Dendritic cell treated with granulocyte-macrophage colony-stimulating factor and Interleukin-4, amounts not matched to agents 40 ng/mL and 50 ng/mL, for 4 days (primary cell): Measurements from ENCODE around the gene SLC4A9.

ENCODE experiments used
- H3K27ac Mint-ChIP-seq: one replicate; pipeline ENCODE4 v1.8.0; 2022; ENCODE audit warnings: mild to moderate bottlenecking, mixed read lengths
- H3K27me3 Mint-ChIP-seq: one replicate; pipeline ENCODE4 v1.8.0; 2022; ENCODE audit warnings: mild to moderate bottlenecking, mixed read lengths
- H3K36me3 Mint-ChIP-seq: one replicate; pipeline ENCODE4 v1.8.0; 2022; ENCODE audit warnings: low read depth, mixed read lengths
- H3K4me1 Mint-ChIP-seq: one replicate; pipeline ENCODE4 v1.8.0; 2022; ENCODE audit warnings: low read depth, mixed read lengths
- H3K4me3 Mint-ChIP-seq: one replicate; pipeline ENCODE4 v1.8.0; 2022; ENCODE audit warnings: mild to moderate bottlenecking, moderate library complexity, mixed read lengths
- H3K9me3 Mint-ChIP-seq: one replicate; pipeline ENCODE4 v1.8.0; 2022; ENCODE audit warnings: mixed read lengths
- intact Hi-C: fragments of 100-400 bp; cut with micrococcal nuclease; formaldehyde crosslinking; loops from one replicate; pipeline ENCODE4 v1.15.0; 2022

SLC4A9 gene

GRCh38 chr5:140360101-140360500 lies at the start of gene SLC4A9:
TSS of gene SLC4A9 (plus strand) at chr5:140360194. CDS start at chr5:140360237, 43 bp downstream.
- intact Hi-C loops = no loop called here
- H3K9me3 Mint-ChIP-seq = no peaks in the 10 kb centered on the region

GRCh38 chr5:140310434-140310833 lies 49.6 kb upstream of the SLC4A9 start:
- Mint-ChIP-seq H3K9me3 (no peaks in the 10 kb centered on the region), H3K4me3 (no peak overlapping the region), H3K27me3 (peaks cover 2% of the 10 kb centered on the region), H3K4me1 (peaks cover 36% of the 10 kb centered on the region), H3K27ac (no peak overlapping the region), H3K36me3 (no peaks in the 10 kb centered on the region)
- intact Hi-C loops = no loop called here

More at GRCh38 chr5:140360101-140360500, at the start of gene SLC4A9:
- no peak within 1 kb of the TSS for H3K4me3 Mint-ChIP-seq
- H3K27ac Mint-ChIP-seq = no peak within 1 kb of the TSS
- H3K36me3 Mint-ChIP-seq = no peaks in the 10 kb centered on the region
- peaks cover 12% of the 10 kb centered on the region for H3K27me3 Mint-ChIP-seq
- peaks cover 24% of the 10 kb centered on the region for H3K4me1 Mint-ChIP-seq

GRCh38 chr5:140311011-140311467 lies 49.0 kb upstream of the SLC4A9 start:
- H3K36me3 Mint-ChIP-seq = no peaks in the 10 kb centered on the region
- no peaks in the 10 kb centered on the region for H3K9me3 Mint-ChIP-seq
- H3K4me1 Mint-ChIP-seq = peaks cover 36% of the 10 kb centered on the region
- intact Hi-C loops = no loop called here
- H3K4me3 Mint-ChIP-seq = no peak overlapping the region
- no peak overlapping the region for H3K27ac Mint-ChIP-seq
- peaks cover 2% of the 10 kb centered on the region for H3K27me3 Mint-ChIP-seq

GRCh38 chr5:140312067-140312790 lies 47.8 kb upstream of the SLC4A9 start:
- peaks cover 31% of the 10 kb centered on the region for H3K4me1 Mint-ChIP-seq
- no peaks in the 10 kb centered on the region for H3K9me3 Mint-ChIP-seq
- peaks cover 2% of the 10 kb centered on the region for H3K27me3 Mint-ChIP-seq
- peak overlapping the region; percentile 50 for H3K27ac Mint-ChIP-seq
- no peaks in the 10 kb centered on the region for H3K36me3 Mint-ChIP-seq
- intact Hi-C loops = no loop called here
- no peak overlapping the region for H3K4me3 Mint-ChIP-seq

- intact Hi-C loops = no loop called here
- no peak overlapping the region for H3K4me3 Mint-ChIP-seq
- H3K9me3 Mint-ChIP-seq = no peaks in the 10 kb centered on the region
Observed at GRCh38 chr5:140312791-140313189, 47.2 kb upstream of the SLC4A9 start.

GRCh38 chr5:140317859-140318258 lies 42.1 kb upstream of the SLC4A9 start:
- no peaks in the 10 kb centered on the region for H3K36me3 Mint-ChIP-seq
- H3K4me1 Mint-ChIP-seq = peaks cover 40% of the 10 kb centered on the region
- intact Hi-C loops = no loop called here
- no peak overlapping the region for H3K27ac Mint-ChIP-seq
- H3K4me3 Mint-ChIP-seq = no peak overlapping the region
- peaks cover 2% of the 10 kb centered on the region for H3K27me3 Mint-ChIP-seq
- H3K9me3 Mint-ChIP-seq = peaks cover 5% of the 10 kb centered on the region

More at GRCh38 chr5:140312791-140313189, 47.2 kb upstream of the SLC4A9 start:
- H3K36me3 Mint-ChIP-seq = no peaks in the 10 kb centered on the region
- peaks cover 2% of the 10 kb centered on the region for H3K27me3 Mint-ChIP-seq
- H3K27ac Mint-ChIP-seq = peak overlapping the region; percentile 43
- H3K4me1 Mint-ChIP-seq = peaks cover 31% of the 10 kb centered on the region

GRCh38 chr5:140318792-140319191 lies 41.2 kb upstream of the SLC4A9 start:
- intact Hi-C loops = no loop called here
- Mint-ChIP-seq H3K36me3 (no peaks in the 10 kb centered on the region), H3K27ac (peak overlapping the region; percentile 54)

GRCh38 chr5:140319833-140320232 lies 40.2 kb upstream of the SLC4A9 start:
- H3K4me3 Mint-ChIP-seq = no peak overlapping the region
- intact Hi-C loops = no loop called here
- no peaks in the 10 kb centered on the region for H3K27me3 Mint-ChIP-seq
- H3K4me1 Mint-ChIP-seq = peaks cover 58% of the 10 kb centered on the region
- H3K27ac Mint-ChIP-seq = peak overlapping the region; percentile 54
- H3K9me3 Mint-ChIP-seq = peaks cover 5% of the 10 kb centered on the region
- no peaks in the 10 kb centered on the region for H3K36me3 Mint-ChIP-seq

More at GRCh38 chr5:140318792-140319191, 41.2 kb upstream of the SLC4A9 start:
- Mint-ChIP-seq H3K9me3 (peaks cover 5% of the 10 kb centered on the region), H3K4me1 (peaks cover 47% of the 10 kb centered on the region), H3K27me3 (no peaks in the 10 kb centered on the region), H3K4me3 (no peak overlapping the region)

GRCh38 chr5:140321796-140322195 lies 38.2 kb upstream of the SLC4A9 start:
- H3K36me3 Mint-ChIP-seq = no peaks in the 10 kb centered on the region
- no peaks in the 10 kb centered on the region for H3K27me3 Mint-ChIP-seq
- H3K27ac Mint-ChIP-seq = peak overlapping the region; percentile 79
- H3K4me3 Mint-ChIP-seq = peak overlapping the region; percentile 33
- intact Hi-C loops = no loop called here
- peaks cover 70% of the 10 kb centered on the region for H3K4me1 Mint-ChIP-seq
- peaks cover 5% of the 10 kb centered on the region for H3K9me3 Mint-ChIP-seq

GRCh38 chr5:140322751-140323731 lies 37.0 kb upstream of the SLC4A9 start:
- H3K9me3 Mint-ChIP-seq = peaks cover 5% of the 10 kb centered on the region
- H3K27me3 Mint-ChIP-seq = peaks cover 3% of the 10 kb centered on the region
- intact Hi-C loops = no loop called here
- H3K4me1 Mint-ChIP-seq = peaks cover 70% of the 10 kb centered on the region
- no peaks in the 10 kb centered on the region for H3K36me3 Mint-ChIP-seq
- H3K27ac Mint-ChIP-seq = no peak overlapping the region
- no peak overlapping the region for H3K4me3 Mint-ChIP-seq

GRCh38 chr5:140324041-140324600 lies 35.9 kb upstream of the SLC4A9 start:
- intact Hi-C loops = no loop called here
- no peak overlapping the region for H3K27ac Mint-ChIP-seq
- peaks cover 5% of the 10 kb centered on the region for H3K9me3 Mint-ChIP-seq
- peaks cover 3% of the 10 kb centered on the region for H3K27me3 Mint-ChIP-seq
- H3K36me3 Mint-ChIP-seq = no peaks in the 10 kb centered on the region
- peaks cover 65% of the 10 kb centered on the region for H3K4me1 Mint-ChIP-seq
- H3K4me3 Mint-ChIP-seq = no peak overlapping the region

- Mint-ChIP-seq H3K27me3 (peaks cover 3% of the 10 kb centered on the region), H3K4me1 (peaks cover 59% of the 10 kb centered on the region), H3K36me3 (no peaks in the 10 kb centered on the region), H3K27ac (peak overlapping the region; percentile 70), H3K4me3 (no peak overlapping the region), H3K9me3 (peaks cover 5% of the 10 kb centered on the region)
- intact Hi-C loops = no loop called here
Observed at GRCh38 chr5:140324617-140325241, 35.3 kb upstream of the SLC4A9 start.

- Mint-ChIP-seq H3K9me3 (peaks cover 5% of the 10 kb centered on the region), H3K4me1 (peaks cover 52% of the 10 kb centered on the region), H3K4me3 (no peak overlapping the region), H3K27me3 (peaks cover 3% of the 10 kb centered on the region), H3K36me3 (no peaks in the 10 kb centered on the region), H3K27ac (no peak overlapping the region)
- intact Hi-C loops = no loop called here
Observed at GRCh38 chr5:140325486-140325885, 34.5 kb upstream of the SLC4A9 start.
